ENCODE data around the gene METAP1.

GRCh38 chr4:98976716-98977115 lies 18.8 kb upstream of the METAP1 start:
- TF ChIP-seq CTCF (IDR thresholded peaks at IDR 0.05) (no peak), POLR2A (IDR thresholded peaks at IDR 0.05; ENCODE audit: low read length) (no peak), HMGXB4 (CRISPR knock-in tag; IDR thresholded peaks at IDR 0.05; ENCODE audit: borderline replicate concordance) (no peak), CEBPB (IDR thresholded peaks at IDR 0.05) (no peak), HDAC2 (IDR thresholded peaks at IDR 0.05) (no peak), HEYL (CRISPR knock-in tag; IDR thresholded peaks at IDR 0.05) (no peak), JUN (IDR thresholded peaks at IDR 0.05) (no peak), CHD4 (IDR thresholded peaks at IDR 0.05; ENCODE audit: borderline replicate concordance) (no peak), RCOR1 (IDR thresholded peaks at IDR 0.05; ENCODE audit: low read depth, low read length) (no peak), MAX (IDR thresholded peaks at IDR 0.05) (no peak), RFX5 (IDR thresholded peaks at IDR 0.05) (no peak), REST (IDR thresholded peaks at IDR 0.05) (no peak)
- TF ChIP-seq, protein P1, sequence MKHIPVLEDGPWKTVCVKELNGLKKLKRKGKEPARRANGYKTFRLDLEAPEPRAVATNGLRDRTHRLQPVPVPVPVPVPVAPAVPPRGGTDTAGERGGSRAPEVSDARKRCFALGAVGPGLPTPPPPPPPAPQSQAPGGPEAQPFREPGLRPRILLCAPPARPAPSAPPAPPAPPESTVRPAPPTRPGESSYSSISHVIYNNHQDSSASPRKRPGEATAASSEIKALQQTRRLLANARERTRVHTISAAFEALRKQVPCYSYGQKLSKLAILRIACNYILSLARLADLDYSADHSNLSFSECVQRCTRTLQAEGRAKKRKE (CRISPR knock-in tag; IDR thresholded peaks at IDR 0.05; ENCODE audit: low read depth): no peak
- TF ChIP-seq, protein P2, sequence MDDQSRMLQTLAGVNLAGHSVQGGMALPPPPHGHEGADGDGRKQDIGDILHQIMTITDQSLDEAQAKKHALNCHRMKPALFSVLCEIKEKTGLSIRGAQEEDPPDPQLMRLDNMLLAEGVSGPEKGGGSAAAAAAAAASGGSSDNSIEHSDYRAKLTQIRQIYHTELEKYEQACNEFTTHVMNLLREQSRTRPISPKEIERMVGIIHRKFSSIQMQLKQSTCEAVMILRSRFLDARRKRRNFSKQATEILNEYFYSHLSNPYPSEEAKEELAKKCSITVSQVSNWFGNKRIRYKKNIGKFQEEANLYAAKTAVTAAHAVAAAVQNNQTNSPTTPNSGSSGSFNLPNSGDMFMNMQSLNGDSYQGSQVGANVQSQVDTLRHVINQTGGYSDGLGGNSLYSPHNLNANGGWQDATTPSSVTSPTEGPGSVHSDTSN (IDR thresholded peaks at IDR 0.05): no peak

All from A549 (cell line).